GM19452 (cell line): ENCODE measurements around the gene FOXE3.

ENCODE experiments used
- ATAC-seq: cut with Tn5 transposase; IDR thresholded peaks from one replicate; pipeline ENCODE4 v1.9.1; 2021; ENCODE audit not compliant: unreplicated experiment

FOXE3 gene

DNA sequence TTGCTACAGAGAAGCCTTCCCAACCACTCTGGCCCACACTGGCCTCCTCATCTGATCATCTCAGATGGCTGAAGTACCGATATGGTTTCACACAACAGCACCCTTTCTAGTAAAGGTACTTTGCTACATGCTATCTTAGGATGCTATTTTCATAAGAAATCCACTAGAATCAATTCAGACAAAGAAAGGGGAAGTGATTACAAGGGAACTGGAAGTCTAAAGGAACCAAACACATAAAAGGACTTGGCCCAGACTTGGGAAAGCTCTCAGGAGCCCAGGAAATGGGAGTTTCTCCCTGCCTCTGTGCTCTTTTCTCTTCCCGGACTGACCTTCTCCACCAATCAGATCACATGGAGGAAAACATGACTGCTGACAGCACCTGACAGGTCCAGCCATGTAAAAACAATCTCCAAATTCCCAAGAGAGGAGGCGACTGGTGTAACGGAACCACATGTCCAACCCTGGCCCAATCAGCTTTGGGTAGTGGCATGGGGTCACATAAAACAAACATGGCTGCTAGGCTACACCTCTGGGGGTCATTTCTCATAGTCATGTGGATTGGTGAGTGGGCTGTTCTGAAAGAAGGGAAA, 12.7 kb upstream of the FOXE3 start:
- ATAC-seq = no peak

DNA sequence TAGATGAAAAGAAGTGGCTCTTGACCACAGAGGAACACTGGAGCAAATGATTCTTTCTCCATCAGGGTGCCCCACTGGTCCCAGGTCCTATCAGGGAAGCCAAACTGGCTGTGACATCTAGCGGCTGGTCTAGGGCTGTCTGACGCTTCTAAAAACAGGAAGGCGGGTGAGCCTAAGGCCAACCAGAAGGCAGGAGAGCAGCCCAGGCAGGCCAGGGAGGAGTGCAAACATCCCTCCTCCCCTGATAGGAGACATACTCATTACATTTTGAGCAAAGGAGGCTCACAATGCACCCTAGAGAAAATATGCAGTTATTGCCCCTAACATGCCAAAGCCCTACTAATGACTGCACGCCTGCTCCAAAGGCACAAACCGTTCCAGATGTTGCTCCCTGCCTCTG, 10.4 kb upstream of the FOXE3 start:
- no peak for ATAC-seq

DNA sequence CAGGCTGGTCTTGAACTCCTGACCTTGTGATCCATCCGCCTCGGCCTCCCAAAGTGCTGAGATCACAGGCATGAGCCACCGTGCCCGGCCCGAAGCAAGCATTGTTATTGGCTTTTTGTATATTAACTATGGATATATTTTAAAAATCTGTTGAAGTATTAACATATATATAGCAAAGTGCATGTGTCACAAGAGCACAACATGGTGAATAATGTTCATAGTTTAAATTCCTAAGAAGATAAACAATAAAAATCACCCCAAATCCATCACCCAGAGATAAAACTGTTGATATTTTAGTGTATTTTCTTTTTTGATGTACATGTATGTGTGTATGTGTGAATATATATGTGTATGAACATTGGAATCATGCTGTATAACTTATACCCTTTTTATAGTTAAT, 9.1 kb upstream of the FOXE3 start:
- ATAC-seq = no peak

DNA sequence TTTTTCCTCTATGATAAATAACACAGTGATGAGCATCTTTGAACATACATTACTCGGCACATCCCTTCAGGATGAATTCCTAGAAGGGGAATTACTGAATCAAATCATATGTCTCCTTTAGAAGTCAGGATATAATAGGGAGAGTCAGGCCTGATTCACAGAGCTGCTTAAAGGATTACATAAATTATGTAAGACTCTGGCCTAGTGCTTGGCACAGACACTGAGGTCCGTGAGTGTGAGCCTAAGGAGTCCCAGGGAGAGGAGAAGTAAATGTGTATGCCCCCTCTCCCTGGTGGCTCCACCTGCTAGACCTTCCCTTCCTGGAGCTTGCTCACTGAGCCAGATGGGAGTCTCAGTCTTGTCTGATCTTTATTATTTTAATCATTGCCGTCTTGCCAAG, 8.6 kb upstream of the FOXE3 start:
- ATAC-seq = no peak

DNA sequence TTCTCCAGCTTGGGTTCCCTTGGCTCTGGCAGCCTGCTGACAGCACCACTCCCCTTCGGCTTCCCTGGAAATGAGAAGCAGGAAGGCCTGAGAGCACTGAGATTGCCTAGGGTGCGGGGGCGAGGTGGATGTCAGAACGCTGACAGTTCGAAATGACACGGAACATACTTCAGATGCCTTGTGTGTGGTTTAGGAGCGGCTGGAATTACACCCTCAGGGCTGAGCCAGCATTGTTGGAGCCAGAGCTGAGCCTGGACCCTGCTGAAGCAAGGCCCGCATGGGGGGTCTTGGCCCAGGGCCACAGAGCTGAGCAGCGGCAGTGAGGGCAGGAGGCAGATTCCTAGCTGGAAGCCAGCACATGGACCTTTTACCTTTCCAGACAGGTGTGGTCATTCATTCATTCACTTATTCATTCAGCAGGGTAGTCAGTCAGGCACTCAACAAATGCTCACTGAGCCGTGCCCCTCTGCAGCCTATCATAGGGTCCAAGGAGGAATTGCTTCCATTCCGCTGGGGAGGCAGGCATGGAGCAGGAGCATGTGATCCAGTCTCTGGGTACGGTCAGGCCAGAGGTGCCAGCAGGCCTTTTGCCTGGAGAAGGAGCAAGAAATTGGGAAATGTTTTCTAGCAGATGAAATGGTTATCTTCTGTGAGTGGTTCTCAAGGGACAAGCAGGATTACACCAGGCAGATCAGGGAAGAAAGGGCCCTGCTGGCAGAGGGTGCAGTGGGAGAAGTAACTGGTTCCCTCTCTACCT, 6.6 kb upstream of the FOXE3 start:
- no peak for ATAC-seq

DNA sequence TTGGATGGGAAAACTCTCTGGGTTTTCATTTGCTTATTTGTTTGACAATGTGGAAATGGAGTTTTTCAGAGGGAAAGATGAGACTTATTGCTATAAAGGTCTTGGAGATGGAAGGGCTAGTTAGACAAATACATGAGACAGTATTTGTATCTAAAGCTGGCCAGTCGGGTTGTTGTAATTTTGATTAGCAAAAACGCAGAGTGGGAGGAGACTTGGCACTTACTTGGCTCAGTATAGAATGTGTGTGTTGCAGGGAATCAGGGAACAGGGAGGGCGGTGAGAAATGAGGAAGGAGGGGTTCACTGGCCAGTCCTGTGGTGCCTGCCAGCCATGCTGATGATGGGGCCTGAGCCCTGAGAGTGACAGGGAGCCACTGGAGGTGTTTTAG, 6.0 kb upstream of the FOXE3 start:
- no peak for ATAC-seq

DNA sequence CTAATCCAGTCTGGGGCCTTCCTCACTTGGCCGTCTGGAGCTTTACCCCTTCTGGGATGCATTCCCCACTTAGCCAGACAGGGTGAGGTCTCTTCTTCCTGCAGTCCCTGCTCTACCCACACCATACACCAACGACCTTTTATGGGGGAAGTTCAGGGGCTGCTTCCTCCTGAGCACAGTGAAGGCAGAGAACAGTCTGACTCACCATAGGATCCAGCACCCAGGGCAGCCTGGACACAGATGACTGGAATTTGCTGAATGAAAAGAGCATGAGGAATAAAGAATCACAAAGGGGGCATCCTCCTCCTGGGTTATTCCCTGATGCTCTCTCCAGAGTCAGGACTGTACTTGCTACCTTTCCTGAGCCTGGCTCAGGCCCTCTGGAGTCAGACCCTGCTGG, 4.6 kb upstream of the FOXE3 start:
- no peak for ATAC-seq

DNA sequence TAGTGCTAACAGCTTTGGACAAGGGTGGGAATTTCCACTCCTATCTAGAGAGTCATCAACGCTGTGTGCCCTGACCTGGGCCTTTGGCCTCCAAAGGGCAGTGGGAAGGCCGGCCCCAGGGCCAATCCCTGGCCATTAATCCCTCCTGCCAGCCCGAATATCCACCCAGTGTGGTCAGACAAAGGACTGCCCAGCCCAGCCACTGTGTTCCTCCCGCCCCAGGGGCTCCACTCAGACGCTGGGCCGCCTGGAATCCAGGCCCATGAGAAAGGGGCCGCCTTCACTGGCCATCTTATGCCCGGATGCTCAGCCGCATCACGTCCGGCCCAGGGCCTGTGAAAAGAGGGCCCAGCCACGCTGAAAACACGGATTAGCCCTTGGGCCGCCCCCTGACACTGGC, 3.6 kb upstream of the FOXE3 start:
- no peak for ATAC-seq

DNA sequence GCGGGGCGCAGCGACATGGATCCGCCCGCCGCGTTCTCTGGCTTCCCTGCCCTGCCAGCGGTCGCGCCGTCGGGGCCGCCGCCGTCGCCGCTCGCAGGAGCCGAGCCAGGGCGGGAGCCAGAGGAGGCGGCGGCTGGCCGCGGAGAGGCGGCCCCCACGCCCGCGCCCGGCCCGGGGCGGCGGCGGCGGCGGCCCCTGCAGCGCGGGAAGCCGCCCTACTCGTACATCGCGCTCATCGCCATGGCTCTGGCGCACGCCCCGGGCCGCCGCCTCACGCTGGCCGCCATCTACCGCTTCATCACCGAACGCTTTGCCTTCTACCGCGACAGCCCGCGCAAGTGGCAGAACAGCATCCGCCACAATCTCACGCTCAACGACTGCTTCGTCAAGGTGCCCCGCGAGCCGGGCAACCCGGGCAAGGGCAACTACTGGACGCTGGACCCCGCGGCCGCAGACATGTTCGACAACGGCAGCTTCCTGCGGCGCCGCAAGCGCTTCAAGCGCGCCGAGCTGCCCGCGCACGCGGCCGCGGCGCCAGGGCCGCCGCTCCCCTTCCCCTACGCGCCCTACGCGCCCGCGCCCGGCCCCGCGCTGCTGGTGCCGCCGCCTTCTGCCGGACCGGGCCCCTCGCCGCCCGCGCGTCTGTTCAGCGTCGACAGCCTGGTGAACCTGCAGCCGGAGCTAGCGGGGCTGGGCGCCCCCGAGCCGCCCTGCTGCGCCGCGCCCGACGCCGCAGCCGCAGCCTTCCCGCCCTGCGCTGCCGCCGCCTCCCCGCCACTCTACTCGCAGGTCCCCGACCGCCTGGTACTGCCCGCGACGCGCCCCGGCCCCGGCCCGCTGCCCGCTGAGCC, 459 bp downstream of the FOXE3 start:
- no peak for ATAC-seq

DNA sequence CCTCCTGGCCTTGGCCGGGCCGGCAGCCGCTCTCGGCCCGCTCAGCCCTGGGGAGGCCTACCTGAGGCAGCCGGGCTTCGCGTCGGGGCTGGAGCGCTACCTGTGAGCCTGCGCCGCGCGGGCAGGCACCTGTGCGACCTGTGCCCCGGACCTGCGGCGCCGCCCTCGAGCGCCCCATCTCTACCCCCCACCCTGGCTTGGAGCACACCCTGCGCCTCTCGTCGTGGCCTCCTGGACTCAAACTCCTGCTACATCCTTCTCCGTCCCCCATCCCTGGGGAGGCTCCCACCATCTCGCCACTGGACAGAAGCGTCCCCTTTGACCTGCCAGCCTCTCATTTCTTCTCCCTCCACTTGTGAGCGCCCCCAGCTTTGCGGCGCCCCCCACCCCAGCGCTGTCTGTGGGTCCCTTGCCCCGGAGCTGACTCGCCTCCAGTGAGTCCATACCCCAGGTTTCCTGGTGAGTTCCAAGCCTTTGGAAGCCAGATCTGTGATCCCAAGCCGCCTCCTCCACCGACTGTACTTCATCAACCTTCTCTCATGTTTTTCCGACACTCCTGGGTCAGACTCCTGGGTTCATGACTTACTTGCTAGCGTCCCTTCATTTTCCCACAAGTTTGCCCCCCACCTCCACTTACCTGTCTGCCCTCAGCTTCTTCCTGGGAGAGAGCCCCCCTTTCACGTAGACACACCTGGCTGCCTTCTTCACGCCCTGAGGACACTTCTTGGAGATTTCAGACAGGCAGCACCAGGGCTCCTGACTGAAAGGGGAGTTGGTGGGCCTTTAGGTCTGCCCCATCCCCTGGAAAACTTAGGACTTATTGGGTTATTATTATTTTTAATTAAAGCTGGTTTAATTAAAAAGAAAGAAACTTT, 1.3 kb downstream of the FOXE3 start:
- no peak for ATAC-seq

DNA sequence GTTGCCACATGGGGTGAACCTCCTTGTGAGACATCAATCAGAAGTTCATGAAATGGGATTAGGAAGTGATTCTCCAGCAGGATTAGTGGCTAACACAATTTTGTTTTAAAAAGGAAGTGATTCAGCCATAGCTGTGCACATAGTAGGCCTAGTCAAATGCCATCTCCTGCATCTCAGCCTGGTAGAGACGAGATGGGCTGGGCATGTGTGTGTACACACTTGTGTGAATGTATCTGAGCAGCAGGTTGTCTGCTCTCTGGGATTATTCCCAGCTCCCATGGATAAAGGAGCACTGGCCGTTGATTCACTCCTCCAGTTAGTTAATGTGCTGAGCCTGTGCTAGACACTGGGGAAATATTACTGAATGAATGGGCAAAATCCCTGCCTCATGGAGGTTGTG, 2.0 kb downstream of the FOXE3 start:
- no peak for ATAC-seq

DNA sequence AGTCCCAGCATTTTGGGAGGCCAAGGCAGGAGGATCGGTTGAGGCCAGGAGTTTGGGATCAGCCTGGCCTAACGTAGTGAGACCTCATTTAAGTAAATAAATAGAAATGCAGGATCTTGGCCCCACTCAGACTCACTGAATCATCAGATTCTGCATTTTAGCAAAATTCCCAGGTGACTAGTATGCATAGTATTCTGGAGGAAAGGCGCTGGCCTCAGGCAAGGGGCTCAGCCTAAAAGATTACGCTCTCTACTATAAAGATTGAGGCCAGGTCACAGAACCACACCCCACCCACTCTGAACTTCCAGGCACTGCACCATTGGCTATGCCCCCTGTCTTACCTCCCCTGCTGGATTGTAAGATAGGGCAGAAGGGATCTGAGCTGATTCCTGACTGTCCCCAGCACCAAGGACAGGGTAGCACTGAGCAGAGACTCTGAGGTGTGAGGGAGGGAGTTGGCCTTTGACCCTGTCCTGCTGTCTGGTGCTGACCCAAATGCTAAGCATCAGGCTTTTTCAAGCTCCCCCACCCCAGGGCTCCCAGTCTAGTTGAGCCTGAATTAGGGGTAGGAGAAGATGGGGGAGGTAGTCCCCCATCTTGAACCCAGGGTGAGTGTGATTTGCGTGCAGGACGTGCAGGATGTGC, 2.7 kb downstream of the FOXE3 start:
- no peak for ATAC-seq

DNA sequence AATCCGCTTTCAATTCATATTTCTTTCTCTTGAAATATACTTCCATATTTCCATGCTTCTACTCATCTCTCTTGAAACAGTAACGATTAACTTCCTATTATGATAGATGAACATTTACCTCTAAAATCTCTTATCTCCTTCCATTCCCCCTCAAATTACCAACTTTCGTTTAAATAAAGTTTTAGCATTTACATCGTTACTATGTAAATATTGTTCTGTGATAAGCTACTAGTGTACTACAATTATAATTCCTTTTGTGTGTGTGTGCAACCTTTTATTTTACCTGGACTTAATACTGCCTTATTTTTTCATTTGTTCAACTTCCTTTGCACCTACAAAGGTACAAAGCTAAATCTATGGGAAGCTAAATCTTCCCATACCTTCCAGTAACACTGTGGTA, 4.5 kb downstream of the FOXE3 start:
- no peak for ATAC-seq

DNA sequence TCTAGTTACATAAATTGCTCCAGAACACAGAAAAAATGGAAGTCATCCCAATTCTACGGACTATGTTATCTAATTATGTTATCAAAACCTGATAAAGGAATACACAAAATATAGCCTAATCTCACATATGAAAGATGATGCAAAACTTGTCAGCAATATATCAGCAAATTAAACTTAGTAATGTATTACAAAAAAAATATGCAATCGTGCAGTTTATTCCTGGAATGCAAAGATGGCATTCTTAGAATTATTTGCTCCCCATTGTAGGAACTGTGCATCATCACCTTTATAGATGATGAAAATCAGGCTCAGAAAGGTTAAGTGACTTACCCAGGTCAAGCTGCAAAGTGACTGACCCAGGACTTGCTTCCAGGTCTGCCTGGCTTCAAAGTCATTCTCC, 7.8 kb downstream of the FOXE3 start:
- no peak for ATAC-seq

DNA sequence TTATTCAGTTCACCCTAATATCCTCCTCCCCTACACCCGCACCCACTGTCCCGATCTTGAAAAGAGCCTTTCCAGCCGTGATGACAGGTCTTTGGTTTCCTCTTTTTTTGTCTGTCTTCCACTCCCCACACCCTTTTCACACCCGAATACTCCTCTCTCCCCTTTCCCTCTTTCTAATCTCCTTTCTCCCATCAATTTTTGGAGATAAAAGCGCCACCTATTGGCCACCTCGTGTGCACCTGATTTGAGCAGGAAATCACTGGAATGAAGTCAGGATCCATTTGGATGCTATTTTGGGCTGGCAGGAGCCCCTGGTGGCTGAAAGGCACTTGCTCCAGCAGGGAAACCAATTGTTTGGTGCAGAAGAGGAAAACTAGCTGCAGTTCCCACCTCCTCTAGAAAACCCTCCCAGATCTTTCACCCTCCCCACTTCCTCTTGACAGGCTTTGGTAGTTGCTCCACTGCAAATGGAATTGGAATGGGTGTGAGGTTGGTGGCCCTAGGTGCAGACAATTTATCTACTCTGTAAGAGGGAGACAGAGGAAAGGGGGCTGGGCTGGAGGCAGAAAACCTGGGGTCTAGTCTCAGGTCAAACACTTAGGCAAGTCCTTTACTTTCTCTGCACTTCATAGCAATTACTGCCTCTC, 8.4 kb downstream of the FOXE3 start:
- ATAC-seq = no peak

DNA sequence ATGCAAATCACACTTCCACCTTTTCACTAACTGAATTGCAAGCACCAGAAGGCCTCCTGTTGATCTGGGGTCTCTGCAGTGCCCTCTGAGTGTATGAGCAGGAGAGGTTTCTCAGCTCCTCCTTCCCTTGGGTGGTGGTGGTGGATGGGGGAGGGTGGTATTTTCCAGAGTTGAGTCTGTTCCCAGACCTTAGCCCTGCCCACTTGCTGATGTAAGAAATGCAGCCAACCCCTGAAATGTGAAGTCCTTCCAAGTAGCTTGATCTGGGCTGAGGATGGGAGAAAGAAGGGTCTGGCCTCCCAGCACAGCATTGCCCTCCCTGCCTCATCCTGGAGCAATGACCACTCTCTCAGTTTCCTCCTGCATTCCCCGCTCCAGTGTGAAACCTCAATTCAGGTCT, 15.4 kb downstream of the FOXE3 start:
- ATAC-seq = no peak

DNA sequence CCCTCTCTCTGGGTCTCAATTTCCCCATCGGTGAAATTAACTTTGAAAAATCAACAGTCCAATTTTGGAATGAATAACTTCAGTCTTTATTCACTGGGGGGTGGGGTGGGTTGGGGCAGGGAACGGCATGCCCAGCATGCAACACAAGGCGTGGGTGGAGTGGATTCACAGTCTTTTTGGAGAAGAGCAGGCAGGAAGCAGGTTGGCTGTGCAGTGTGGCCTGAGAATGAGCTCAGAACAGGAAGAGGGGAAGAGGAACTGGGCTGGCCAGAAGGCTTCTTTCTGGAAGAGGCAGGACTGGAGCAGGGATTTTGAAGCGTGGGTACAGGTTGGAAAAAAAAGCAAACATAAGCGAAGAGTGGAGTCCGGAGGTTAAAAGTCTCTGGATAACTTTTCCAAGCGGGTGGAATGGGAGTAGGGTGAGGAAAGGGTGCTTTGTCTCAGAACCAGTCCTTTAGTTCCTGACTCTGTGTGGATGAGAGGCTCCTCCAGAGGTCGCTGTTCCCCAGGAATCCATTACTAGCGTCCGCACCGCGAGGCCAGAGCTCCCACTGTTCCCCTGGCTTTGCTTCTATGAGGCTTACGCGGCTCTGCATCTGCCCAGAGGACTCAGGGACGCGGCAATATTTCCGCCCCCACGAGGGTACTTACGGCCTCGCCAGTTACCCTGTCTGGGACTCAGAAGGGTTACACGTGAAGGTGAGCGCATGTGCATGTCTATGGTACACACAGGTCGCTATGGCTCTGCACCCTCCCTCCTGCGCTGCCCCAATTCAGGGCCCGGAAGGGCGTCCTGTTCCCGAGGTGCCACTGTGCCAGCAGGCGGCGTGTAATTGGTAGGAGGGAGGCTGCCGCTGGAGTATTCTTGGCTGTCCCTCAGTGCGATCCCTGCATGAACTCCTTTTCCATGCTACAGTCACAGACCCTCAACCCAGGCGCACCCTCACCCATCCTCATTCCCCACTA, 16.3 kb downstream of the FOXE3 start:
- ATAC-seq = no peak

DNA sequence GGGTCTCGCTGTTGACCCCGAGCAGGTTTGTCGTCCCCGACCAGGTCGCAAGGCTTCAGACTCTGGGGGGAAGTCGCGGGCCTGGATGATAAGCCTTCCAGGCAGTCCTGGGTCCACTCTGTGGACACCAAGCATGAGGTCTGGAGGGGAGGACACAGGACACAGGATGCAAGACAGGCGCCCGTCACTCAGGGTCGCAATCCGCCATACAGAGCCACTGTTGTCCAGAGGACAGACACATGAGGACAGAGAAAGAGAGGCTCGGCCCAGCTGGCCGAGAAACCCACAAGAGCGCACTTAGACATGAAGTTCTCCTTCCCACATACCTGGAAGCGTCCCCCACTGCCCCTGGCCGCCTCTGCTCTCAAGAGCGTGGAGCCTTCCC, 16.9 kb downstream of the FOXE3 start:
- ATAC-seq = no peak

DNA sequence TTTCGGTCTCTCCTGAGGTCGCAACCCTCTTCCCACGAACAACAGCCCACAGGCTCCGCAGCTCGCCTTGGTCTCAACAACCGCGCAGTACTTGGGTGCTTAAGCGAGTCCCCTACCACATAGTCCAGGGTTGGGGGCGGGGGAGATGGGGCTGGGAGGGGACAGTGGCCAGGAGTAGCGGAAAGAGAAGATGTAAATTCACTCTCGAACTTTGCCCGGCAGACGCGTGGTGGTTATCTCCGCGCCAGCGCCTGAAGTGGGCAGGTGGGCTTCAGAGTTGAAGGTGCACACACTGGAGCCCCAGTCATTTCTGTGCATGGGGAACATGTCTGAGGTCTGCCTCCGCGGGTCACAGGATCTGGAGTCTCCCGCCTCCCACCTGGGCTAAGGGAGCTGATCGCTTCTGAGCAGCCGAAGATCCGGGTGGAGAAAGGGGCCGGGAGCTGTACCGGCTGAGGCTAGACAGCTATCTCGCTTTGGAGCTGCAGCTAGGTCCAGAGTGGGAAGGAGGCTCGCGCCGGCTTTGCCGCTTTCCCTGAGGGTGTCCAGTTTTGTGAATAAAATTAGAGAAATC, 17.5 kb downstream of the FOXE3 start:
- ATAC-seq = no peak
